Measurements from ENCODE around the gene SCMH1.

SCMH1 gene

DNA sequence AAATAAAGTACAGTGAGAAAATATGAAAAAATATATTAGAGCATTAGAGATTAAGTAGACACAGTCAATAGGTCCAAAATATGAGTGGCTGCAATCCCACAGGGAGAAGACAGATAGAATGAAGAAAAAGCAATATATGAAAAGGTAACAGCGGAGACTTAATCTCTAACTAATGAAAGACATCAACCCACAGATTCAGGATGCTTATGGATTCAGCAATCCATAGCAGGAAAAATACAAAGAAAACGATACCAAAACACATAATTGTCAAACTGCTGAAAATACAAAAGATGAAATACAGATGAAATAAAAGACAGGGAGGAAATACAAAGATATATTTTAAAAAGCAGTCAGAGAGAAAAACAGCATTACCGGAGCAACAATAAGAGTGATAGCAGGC, 163.9 kb downstream of the SCMH1 start:
- no peak for DNase-seq

DNA sequence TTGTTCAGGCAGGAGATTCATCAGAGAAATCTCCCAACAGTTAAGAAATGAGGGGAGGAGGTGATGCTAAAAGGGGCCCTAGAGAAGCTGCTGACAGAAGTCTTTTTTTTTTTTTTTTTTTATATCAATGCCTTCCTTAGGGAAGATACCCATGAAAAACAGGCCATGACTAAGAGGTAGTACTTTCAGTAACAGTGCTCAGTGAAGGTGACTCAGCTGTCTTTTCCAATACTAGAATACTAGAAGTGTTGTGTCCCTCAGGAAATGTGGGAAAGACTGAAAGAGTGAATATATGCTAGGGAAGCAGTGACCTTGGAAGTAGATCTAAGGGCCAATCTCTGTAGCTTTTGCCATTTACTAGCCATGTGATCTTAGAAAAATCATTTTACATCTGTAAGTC, 168.1 kb downstream of the SCMH1 start:
- no peak for DNase-seq

DNA sequence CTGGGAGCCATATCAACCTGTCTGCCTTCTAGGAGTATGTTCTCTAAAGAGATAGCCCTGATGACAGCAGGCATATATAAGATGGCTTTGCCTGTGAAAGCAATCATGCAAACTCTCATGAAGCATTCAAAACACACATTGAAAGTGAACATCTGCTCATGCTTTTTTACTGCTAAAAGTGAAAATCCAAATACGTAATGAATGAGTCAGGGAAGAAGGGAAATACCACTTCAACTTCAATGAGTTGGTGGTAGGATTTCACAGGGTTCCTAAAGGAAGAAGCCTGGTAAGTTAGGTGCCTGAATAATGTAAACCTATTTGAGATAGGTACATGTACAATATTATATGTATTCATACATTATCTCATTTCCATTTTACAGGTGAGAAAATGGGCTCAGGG, 170.1 kb downstream of the SCMH1 start:
- DNase-seq: no peak

DNA sequence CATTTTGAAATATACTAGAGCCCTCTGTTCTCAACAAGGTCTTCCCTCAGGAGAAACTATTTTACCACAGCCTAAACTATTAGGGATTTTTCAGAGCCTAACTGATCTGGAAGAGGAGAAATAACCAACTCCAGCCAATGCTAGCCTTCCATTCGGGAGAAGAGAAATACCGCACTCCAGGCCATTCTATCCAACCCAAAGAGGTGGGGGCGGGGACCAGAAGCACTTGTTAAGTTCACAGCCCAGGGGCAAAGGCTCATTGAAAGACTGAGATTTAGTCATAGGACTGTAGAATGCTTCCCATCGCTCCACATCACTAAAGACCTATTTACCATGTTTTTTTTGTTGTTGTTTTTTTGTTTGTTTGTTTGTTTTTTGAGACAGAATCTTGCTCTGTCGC, 185.2 kb downstream of the SCMH1 start:
- no peak for DNase-seq

- no peak for DNase-seq
These were observed 188.8 kb downstream of the SCMH1 start for GRCh38 chr1:41053316-41053715.

DNA sequence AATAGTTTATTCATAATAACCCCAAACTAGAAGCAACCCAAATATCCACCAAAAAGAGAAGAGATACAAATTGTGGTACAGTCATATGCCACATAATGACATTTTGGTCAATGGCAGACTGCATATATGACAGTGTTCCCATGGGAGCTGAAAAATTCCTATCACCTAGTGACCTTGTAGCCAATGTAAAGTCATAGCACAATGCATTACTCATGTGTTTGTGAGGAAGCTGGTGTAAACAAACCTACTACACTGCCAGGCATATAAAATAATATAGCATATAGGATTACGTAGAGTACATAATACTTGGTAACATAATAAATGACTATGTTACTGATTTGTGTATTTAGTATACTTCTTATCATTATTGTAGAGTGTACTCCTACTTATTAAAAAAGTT, 191.1 kb downstream of the SCMH1 start:
- DNase-seq: no peak

- DNase-seq: no peak
These were observed 193.6 kb downstream of the SCMH1 start for GRCh38 chr1:41048540-41048939.

DNA sequence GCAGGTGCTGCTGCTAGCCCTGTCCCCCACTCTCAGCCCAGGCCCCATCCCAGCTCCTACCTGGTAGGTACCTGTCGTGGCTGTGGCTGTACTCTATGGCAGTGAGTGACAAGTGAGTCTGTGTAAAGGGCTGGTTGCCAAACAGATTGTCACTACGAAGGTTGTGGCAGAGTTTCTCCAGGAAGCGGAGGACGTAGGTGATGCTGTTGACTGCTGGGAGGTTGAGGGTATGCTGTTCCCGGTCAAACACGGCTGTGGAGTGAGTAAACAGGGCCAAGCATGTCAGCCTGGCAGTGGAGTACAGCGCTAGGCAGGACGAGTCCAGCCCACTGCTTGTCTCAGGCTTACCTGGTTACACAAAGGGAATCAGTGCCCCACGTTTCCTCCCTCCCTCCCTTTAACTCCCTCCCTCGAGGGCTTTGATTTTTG, 195.7 kb downstream of the SCMH1 start:
- DNase-seq: no peak

DNA sequence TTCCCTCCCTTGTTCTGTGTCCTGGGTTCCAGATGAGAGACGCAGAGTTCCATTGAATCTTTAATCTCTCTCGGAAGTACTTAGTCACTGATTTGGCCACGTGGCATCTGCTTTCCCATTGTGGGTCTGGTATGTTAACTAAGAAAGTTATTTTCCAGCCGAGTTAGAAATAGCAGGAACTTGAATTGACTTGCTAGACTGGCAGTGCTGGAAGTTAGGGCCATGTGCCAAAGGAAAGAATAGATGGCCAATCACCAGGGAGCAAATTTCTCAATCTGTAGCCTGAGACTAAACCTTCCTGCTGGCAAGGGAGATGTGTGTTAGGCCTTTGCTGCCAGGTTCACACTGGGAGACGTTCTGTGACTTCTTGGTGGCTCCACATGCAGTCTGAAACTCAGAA, 196.4 kb downstream of the SCMH1 start:
- DNase-seq: no peak

- DNase-seq: no peak
These were observed 197.9 kb downstream of the SCMH1 start for GRCh38 chr1:41044187-41044586.

DNA sequence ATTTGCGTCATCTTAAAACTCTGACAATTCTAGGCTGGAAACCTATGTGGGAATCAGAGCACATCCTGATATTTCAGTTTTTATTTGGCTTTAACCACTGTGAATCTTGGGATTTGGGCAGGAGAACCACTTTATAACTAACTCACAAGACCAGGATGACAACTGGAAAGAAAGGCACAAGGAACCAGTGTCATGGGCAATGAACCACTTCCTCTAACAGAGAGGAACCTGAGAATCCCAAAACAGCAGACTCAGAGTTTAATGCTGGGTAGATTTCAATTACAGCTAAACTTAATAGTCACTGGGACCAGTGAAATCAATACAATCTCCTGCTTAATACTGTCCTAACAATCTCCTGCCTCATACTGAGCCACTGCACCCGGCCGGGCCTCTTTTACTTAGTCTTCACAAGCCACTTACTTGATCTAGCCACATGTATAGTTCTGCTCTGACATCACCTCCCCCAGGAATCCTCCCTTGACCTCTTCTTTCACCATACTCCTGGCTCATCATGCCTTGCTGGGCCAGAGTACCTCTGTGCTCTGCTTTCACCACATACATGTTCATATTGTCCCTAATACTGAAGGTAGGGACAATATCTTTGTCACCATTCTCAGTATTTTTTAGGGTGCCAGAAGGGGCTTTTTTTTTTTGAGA, 200.4 kb downstream of the SCMH1 start:
- DNase-seq: no peak

DNA sequence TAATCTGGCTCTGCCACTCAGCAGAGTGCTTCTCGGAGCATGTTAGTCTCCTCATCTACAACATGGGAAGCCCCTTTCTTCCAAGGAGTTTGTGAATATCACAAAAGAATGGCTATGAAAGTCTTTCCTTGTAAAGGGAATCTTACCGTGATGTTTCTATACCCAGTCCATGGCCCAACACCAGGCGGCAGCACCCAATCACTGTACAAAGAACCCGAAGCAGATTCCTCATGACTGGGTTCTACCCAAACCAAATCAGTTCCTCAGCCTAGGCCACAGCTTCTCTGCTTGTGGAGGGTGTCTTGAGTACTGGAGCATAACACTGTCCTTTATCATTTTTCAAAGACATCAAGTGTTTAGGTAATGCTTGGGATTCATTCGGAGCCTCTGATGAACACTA, 204.0 kb downstream of the SCMH1 start:
- DNase-seq: no peak

- no peak for DNase-seq
These were observed 204.8 kb downstream of the SCMH1 start for GRCh38 chr1:41037116-41037903.

- DNase-seq: no peak
These were observed 208.8 kb downstream of the SCMH1 start for GRCh38 chr1:41033272-41033671.

- DNase-seq: no peak
These were observed 210.0 kb downstream of the SCMH1 start for GRCh38 chr1:41032147-41032546.

GRCh38 chr1:41030872-41031616, 211.1 kb downstream of the SCMH1 start:
- DNase-seq: no peak

DNA sequence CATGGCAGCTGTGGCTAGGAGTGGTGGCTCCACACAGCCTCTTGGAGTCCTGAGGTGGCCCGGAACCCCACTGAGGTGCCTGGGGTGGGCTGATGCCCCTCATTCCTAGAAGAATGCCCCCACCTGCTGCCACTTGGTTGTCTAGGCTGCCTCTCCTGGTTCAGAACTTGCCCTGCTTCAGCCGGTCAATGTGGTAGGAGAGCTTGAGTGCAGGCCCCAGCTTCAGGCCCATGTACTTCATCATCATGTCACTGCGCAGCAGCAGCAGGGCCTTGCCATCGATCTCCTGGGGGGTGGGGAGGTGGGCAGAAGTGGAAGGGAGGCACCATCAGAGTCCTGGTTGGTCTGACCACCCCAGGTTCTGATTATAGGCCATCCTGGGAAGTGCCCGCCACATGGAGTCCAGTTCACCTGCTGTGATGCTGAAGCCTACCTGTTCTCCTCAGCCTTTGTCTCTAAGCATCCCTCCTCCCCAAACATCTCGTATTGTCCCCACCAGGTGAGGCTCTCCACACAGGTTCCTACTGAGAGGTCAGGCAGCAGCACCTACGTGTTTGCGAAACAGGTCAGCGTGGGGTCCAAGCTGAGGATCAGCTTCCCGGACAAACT, 214.0 kb downstream of the SCMH1 start:
- no peak for DNase-seq

- DNase-seq: no peak
These were observed 215.9 kb downstream of the SCMH1 start for GRCh38 chr1:41025979-41026819.

DNA sequence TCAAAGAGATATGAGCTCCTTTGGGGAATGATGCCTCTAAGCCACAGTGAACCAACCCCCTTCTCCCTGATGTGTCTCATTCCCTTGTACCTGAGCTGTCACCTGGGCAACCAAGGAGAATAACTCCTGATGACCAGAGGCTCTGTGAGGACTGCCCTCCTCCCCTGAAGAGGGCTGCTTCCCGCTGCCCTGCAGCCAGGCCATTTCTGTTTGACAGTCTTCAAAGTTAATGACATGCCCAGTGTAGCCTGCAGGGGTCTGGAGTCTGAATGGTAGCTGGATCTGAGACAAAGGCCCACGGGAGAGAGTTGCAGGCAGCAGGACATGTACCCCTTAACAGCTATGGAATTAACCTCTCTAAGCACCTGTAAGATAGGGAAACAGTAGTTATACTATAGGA, 217.2 kb downstream of the SCMH1 start:
- DNase-seq: no peak

- DNase-seq: no peak
These were observed 218.7 kb downstream of the SCMH1 start for GRCh38 chr1:41023279-41023990.

DNA sequence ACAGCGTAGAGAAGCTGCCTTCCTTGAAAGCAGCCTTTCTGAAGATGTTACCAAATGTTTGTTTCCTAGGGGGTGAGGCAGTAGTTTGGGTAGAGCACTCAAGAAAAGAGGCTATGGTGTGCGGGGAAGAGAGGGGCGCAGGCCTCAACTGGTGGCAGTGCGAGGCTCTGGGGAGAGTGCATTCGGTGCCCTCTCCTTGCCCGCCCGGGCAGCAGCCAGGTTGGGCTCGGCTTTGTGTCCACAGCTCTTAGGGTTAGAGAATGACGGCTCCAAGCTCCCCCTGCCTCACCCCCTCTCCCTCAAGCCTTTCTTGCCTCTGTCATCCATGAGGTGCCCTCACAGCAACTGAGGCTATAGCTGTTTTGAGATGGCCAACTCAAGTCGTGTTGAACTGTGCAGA, 219.7 kb downstream of the SCMH1 start:
- DNase-seq: no peak

Measured in stimulated activated CD4-positive, alpha-beta T cell treated with anti-CD3 and anti-CD28 coated beads, Interleukin-2, amount 100 ng/mL, for 24 hours (primary cell).